GOT3 (cell line): ENCODE measurements around the gene SETDB1.
"Not testable (repeated sequence)": the region's sequence is repeated elsewhere in the genome, so short reads cannot be mapped to it uniquely, and the experiment has no call there.

Experiments
- DNase-seq: peaks from one replicate; lab custom pipeline; 2025; ENCODE audit warnings: mixed read lengths; lab: John Stamatoyannopoulos, UW

The SETDB1 gene

GRCh38 chr1:150926097-150926741, at the start of gene SETDB1:
SETDB1 (plus strand) TSS chr1:150926363; CDS start chr1:150927715, 1,352 bp downstream.
- DNase-seq: peak; percentile 70

DNA sequence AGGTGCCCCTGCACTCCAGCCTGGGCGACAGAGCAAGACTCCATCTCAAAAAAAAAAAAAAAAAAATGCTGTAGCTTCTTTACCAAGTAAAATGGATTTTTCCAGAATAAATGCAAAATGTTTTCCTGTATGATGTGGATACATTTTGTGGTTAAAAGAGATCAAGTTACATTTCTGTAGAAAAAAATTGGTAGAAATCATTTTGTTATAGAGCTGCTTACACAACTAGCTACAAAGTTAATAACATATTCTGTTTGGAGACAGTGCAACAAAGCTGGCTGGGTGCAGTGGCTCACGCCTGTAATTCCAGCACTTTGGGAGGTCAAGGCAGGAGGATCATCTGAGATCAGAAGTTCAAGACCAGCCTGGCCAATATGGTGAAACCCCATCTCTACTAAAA, 47.2 kb upstream of the SETDB1 start:
- DNase-seq: not testable (repeated sequence)

GRCh38 chr1:150881331-150882070, 44.7 kb upstream of the SETDB1 start:
- no peak for DNase-seq

- DNase-seq: not testable (repeated sequence)
These were observed 43.0 kb upstream of the SETDB1 start for GRCh38 chr1:150883121-150883520.

DNA sequence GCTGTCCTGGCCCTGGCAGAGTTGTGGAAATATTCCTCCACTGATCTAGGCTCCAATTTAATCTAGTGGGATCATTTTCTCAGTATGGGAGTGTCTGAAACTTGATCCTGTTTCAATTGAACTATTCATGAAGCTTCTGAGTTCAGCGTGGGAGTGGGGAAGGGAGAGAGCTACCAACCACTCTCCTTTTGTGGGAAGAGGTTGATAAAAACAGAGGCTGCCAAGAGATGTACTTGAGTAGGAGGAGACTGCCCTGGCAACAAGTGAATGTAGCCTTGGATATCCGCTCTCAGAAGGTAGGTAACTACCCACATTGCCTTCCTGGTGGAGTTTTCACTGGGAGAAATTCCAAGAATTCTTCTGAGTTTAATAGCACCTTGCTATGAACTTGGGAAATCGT, 39.1 kb upstream of the SETDB1 start, which contains the start of gene CTXND2:
CTXND2 (plus strand) TSS at position 119 of the 400 bp plus-strand sequence. CDS start 25,179 bp downstream, outside the sequence.
- no peak for DNase-seq

DNA sequence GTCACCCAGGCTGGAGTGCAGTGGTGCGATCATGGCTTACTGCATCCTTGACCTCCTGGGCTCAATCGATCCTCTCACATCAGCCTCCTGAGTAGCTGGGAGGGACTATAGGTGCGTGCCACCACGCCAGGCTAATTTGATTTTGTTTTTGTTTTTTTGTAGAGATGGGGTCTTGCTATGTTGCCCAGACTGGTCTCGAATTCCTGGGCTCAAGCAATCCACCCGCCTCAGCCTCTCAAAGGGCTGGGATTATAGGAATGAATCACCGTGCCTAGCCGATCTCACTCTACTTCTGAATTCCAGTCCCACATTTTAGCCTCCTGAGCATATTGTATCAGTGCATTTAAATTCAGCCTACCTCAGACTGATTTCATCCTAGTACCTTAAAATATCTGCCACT, 37.4 kb upstream of the SETDB1 start:
- no peak for DNase-seq

DNA sequence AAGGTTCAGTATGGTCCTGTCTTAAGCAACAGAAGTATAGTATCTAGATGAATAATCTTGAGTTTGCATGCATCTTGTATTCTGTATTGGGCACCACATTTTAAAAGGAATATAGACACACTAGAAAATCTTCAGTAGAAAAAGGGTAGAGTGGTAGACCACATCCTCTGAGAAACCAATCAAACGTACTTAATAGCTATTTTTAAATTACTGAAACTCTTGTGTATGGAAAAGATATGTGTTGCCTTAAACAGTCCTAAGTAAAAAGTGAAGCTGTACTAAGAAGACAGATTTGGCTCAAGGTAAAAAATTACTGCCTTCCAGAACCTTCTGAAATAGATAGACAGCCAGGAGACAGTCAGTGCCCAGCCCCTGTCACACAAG, 36.1 kb upstream of the SETDB1 start:
- no peak for DNase-seq

GRCh38 chr1:150893336-150893913, 32.7 kb upstream of the SETDB1 start:
- no peak for DNase-seq

DNA sequence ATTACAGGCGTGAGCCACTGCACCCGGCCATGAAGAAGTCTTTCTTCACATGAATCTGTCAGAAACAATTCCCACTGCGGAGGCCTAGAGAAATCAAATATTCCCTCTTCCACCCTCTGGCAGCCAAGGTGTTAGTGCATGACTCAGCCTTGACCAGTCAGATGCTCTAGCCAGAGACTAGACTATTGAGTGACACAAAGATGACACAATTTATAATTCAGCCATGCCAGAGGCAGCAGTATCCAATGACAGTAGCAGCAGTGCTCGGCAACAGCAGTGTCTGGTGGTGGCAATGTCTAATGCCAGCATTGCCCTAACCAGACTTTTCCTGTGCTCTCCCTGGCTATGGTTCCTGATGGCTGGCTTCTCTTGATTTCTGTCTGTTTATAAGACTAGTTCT, 30.5 kb upstream of the SETDB1 start:
- no peak for DNase-seq

DNA sequence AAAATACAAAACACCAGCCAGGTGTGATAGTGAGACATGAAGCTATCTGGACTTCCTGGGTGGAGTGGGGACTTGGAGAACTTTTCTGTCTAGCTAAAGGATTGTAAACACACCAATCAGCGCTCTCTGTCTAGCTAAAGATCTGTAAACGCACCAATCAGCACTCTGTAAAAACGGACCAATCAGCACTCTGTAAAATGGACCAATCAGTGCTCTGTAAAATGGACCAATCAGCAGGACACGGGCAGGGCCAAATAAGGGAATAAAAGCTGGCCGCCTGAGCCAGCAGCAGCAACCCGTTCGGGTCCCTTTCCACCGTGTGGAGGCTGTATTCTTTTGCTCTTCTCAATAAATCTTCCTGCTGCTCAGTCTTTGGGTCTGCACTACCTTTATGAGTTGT, 26.4 kb upstream of the SETDB1 start:
- not testable (repeated sequence) for DNase-seq

GRCh38 chr1:150902346-150902745, 23.8 kb upstream of the SETDB1 start:
- DNase-seq: no peak

DNA sequence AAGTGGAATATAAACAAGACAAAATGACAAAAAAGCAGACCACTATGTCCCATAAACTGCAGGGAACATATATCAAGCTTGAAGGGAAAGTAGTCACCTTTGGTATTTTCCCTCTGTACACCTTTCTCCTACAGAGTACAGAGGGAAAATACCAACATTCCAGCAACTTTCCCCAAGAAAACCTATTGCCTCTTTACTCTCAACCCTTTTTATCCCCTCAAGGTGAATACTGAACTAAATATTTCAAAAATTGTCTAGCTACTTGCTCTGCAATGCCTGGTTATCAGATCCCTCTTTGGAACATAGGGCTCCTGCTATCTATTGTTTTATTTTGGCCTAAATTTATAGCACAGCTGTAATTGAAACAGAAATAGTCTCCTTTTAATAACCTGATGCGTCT, 23.4 kb upstream of the SETDB1 start:
- DNase-seq: no peak

GRCh38 chr1:150905301-150905700, 20.9 kb upstream of the SETDB1 start:
- DNase-seq: no peak

DNA sequence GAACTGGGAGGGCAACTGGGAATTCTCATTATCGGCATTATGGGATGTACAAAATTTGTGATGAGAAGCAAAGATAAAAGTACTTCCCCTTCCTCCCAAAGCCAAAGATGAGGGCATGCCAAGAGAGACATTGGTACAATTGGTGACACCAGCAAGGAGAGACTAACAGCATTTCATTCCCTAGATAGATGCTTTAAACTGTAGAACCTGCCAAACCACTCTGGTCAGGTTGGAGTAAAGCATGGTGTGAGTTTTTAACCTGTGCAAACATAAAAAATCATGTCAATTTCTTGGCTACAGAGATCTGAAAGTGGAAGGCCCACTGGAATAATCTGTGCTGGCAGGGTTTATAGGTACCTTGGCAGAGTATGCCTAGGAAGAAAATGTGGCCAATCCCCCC, 19.8 kb upstream of the SETDB1 start:
- DNase-seq: no peak

GRCh38 chr1:150906813-150907212, 19.4 kb upstream of the SETDB1 start:
- no peak for DNase-seq

- DNase-seq: no peak
These were observed 16.5 kb upstream of the SETDB1 start for GRCh38 chr1:150909585-150910180.

GRCh38 chr1:150912623-150913022, 13.5 kb upstream of the SETDB1 start:
- no peak for DNase-seq

DNA sequence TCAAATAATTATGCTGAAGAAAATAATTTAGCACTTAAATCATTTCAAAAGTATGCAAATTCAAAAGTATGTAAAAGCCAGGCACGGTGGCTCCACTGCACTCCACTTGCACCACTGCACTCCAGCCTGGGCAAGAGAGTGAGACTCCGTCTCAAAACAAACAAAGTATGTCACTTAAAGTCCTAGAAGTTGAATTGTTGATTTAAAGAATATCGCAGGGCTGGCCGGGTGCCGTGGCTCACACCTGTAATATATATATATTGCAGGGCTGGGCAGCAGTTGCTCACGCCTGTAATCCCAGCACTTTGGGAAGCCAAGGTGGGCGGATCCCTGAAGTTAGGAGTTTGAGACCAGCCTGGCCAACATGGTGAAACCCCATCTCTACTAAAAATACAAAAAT, 8.8 kb upstream of the SETDB1 start:
- DNase-seq: no peak

DNA sequence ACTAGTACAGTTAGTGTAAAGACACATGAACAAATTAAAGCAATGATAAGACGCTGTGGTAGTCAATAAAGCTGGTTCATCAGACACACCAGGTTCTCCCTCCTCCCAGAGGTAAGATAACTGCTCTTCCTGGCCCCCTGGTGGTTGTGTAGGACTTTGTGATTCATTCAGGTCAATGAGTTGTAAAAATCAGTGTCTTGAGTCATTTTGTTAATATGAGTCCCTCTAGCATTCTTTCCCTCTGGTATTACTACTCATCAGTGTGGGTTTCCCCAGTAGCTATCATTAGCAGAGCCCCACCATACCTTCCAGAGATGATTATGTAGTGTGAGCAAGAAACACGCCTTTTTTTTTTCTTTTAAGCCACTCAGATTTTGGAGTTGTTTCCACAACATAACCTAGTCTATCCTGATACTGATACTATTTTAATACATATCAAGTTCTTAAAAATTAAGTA, 3.6 kb upstream of the SETDB1 start:
- peak; percentile 5 for DNase-seq

DNA sequence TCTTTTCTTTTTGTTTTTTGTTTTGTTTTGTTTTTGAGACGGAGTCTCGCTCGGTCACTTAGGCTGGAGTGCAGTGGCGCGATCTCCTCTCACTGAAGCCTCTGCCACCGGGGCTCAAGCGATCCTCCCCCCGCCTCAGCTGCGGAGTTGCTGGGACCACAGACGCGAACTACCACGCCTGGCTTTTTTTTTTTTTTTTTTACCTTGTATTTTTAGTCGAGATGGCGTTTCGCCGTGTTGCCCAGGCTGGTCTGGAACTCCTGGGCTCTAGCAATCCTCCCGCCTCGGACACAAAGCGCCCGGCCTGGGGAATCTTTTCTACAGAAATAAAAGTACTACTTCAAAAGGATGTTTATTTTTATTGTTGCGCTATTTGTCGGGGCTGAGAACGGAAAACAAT, 1.1 kb upstream of the SETDB1 start:
- DNase-seq: no peak

DNA sequence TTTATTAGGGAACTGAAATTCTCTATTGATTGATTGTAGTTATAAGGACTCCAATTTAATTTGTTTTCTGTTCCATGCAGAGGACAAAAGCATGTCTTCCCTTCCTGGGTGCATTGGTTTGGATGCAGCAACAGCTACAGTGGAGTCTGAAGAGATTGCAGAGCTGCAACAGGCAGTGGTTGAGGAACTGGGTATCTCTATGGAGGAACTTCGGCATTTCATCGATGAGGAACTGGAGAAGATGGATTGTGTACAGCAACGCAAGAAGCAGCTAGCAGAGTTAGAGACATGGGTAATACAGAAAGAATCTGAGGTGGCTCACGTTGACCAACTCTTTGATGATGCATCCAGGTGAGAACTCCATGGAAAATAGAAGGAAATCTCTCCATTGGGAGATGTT, 1.5 kb downstream of the SETDB1 start:
- no peak for DNase-seq

DNA sequence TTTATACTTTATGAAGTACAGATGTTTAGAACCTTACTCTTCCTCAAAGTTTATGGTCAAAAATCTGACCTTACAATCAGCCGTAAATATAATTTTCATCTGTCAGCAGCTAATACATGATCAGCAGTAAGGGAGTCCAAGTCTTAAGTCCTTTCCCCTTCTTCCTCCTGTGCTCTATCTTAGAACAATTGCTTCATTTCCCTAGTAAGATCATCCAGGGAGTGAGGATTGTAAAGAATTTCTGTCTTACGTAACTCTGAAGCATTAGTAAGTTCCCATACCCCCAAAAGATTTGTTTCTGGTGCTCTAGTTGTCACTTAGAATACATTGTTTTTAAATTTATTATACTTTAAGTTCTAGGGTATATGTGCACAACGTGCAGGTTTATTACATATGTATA, 2.1 kb downstream of the SETDB1 start:
- DNase-seq: no peak

DNA sequence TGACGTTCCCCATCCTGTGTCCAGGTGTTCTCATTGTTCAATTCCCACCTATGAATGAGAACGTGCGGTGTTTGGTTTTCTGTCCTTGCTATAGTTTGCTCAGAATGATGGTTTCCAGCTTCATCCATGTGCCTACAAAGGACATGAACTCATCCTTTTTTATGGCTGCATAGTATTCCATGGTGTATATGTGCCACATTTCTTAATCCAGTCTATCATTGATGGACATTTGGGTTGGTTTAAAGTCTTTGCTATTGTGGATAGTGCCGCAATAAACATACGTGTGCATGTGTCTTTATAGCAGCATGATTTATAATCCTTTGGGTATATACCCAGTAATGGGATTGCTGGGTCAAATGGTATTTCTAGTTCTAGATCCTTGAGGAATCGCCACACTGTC, 2.6 kb downstream of the SETDB1 start:
- not testable (repeated sequence) for DNase-seq
